Anterior cingulate cortex (tissue), 58 donors: ENCODE data around the gene ELL3.

Experiments used
- DNase-seq, 58 donors: peaks; one replicate each; lab custom pipeline; 2025; lab: John Stamatoyannopoulos, UW

The ELL3 gene

GRCh38 chr15:43792761-43793476 is 16.2 kb upstream of the ELL3 start:
- DNase-seq, result peak in 4 of 58 donors; percentile 16 to 50 (median 40)

- DNase-seq, result peak; percentile 81 to 100 (median 100)
Measured at GRCh38 chr15:43791993-43792760, 15.4 kb upstream of the ELL3 start, which contains the start of gene SERF2. TSS of gene SERF2 (plus strand) at chr15:43792320. CDS start at chr15:43792377, 57 bp downstream.

- no peak for DNase-seq
Measured at GRCh38 chr15:43789409-43789808, 12.6 kb upstream of the ELL3 start.

GRCh38 chr15:43779016-43779415 is 2.2 kb upstream of the ELL3 start:
- no peak for DNase-seq

GRCh38 chr15:43777267-43777914 is 625 bp upstream of the ELL3 start:
- DNase-seq, result peak in 46 of 58 donors; percentile 14 to 78 (median 49)

GRCh38 chr15:43776101-43776717 is 557 bp downstream of the ELL3 start:
- DNase-seq, result no peak

GRCh38 chr15:43775411-43775965 is 1.3 kb downstream of the ELL3 start:
- peak in 10 of 58 donors; percentile 10 to 50 (median 24) for DNase-seq

GRCh38 chr15:43774062-43774461 is 2.7 kb downstream of the ELL3 start:
- DNase-seq, result no peak

GRCh38 chr15:43772624-43773023 is 4.1 kb downstream of the ELL3 start:
- no peak for DNase-seq

- DNase-seq, result no peak
Measured at GRCh38 chr15:43771816-43772215, 5.0 kb downstream of the ELL3 start.

- DNase-seq, result peak in 18 of 58 donors; percentile 3 to 73 (median 14)
Measured at GRCh38 chr15:43769584-43770228, 7.1 kb downstream of the ELL3 start.

GRCh38 chr15:43763819-43764446 is 12.8 kb downstream of the ELL3 start:
- DNase-seq, result no peak

- DNase-seq, result no peak
Measured at GRCh38 chr15:43762824-43763223, 13.9 kb downstream of the ELL3 start.

- no peak for DNase-seq
Measured at GRCh38 chr15:43751885-43752284, 24.9 kb downstream of the ELL3 start.

GRCh38 chr15:43749690-43750345 is 26.9 kb downstream of the ELL3 start:
- no peak for DNase-seq

- no peak for DNase-seq
Measured at GRCh38 chr15:43748376-43748775, 28.4 kb downstream of the ELL3 start.

GRCh38 chr15:43746903-43747309 is 29.9 kb downstream of the ELL3 start:
- DNase-seq, result peak in 3 of 58 donors; percentile 28 to 33 (median 30)

- peak; percentile 47 to 96 (median 90) for DNase-seq
Measured at GRCh38 chr15:43746245-43746902, 30.4 kb downstream of the ELL3 start, which contains the start of gene PDIA3. TSS of gene PDIA3 (plus strand) at chr15:43746438. CDS start at chr15:43746540, 102 bp downstream.
